Measurements from ENCODE around the gene INSC. TPM values are rescaled to one million over a fixed set of nuclear protein-coding genes. Genes with fewer than 3 reads are reported as not detected.
A peak's percentile ranks its signal among the peaks of the same experiment; 100 is the strongest.

INSC gene
- polyA plus RNA-seq, 3 donors = not detected

GRCh38 chr11:15124528-15124927, 9.8 kb downstream of the INSC start:
- WGBS (ENCODE audit: insufficient coverage) = no CpG with 5 or more reads among the region's 2 CpGs
- no peak overlapping the region for H3K9ac ChIP-seq (ENCODE audit: insufficient read depth, low read length, poor library complexity, severe bottlenecking)
- H3K27me3 ChIP-seq (ENCODE audit: control insufficient read depth in 2 of 2, insufficient read depth in 2 of 2, low read length in 2 of 2) = no peaks in the 10 kb centered on the region
- no peaks in the 10 kb centered on the region for H3K9me3 ChIP-seq (replicated peaks in 1 of 2; ENCODE audit: control insufficient read depth in 1 of 2, insufficient read depth in 1 of 2, low read length in 2 of 2)
- H3K27ac ChIP-seq (ENCODE audit: low read depth in 1 of 2, low read length in 2 of 2) = no peak overlapping the region
- no peaks in the 10 kb centered on the region for H3K36me3 ChIP-seq (replicated peaks in 1 of 2; ENCODE audit: control insufficient read depth in 1 of 2, insufficient read depth in 2 of 2, low read length in 2 of 2)
- Mint-ChIP-seq H3K4me3 (no peak overlapping the region), H3K27me3 (ENCODE audit: low read depth in 3 of 3) (peaks cover 4 to 9% (median 7%) of the 10 kb centered on the region in 3 donors), H3K27ac (peak overlapping the region in 1 of 7 donors; percentile 11), H3K36me3 (no peaks in the 10 kb centered on the region), H3K4me1 (peaks cover 2% of the 10 kb centered on the region), H3K9me3 (peaks cover 0 to 1% (median 0%) of the 10 kb centered on the region in 7 donors)
- no peaks in the 10 kb centered on the region for H3K4me1 ChIP-seq (ENCODE audit: control insufficient read depth in 1 of 2, insufficient read depth in 2 of 2, low read length in 2 of 2)
- no peak overlapping the region for H3K4me3 ChIP-seq (replicated peaks in 1 of 3; ENCODE audit: low read depth in 2 of 3, low read length in 3 of 3)
- H2AFZ ChIP-seq (ENCODE audit: insufficient read depth, low read depth, low read length, poor library complexity, severe bottlenecking) = no peak overlapping the region
- no peak overlapping the region for H3K4me2 ChIP-seq (replicated peaks; ENCODE audit: extremely low read depth, low read length, poor library complexity, severe bottlenecking)
- DNase-seq = no peak
- TF ChIP-seq CTCF (IDR thresholded peaks at IDR 0.05) = no peak
- intact Hi-C loops (cut with micrococcal nuclease) = no loop called here
- H4K20me1 ChIP-seq (ENCODE audit: insufficient read depth, low read length) = no peaks in the 10 kb centered on the region
- no peaks in the 10 kb centered on the region for H3K79me2 ChIP-seq (ENCODE audit: insufficient read depth, low read length)

- Mint-ChIP-seq H3K27me3 (ENCODE audit: low read depth in 3 of 3) (peaks cover 4 to 7% (median 7%) of the 10 kb centered on the region in 3 donors), H3K27ac (no peak overlapping the region), H3K9me3 (peaks cover 0 to 1% (median 0%) of the 10 kb centered on the region in 7 donors), H3K4me3 (no peak overlapping the region), H3K4me1 (no peaks in the 10 kb centered on the region), H3K36me3 (no peaks in the 10 kb centered on the region)
- Histone ChIP-seq H3K27me3 (ENCODE audit: control insufficient read depth in 2 of 2, insufficient read depth in 2 of 2, low read length in 2 of 2) (no peaks in the 10 kb centered on the region), H3K4me3 (replicated peaks in 1 of 3; ENCODE audit: low read depth in 2 of 3, low read length in 3 of 3) (no peak overlapping the region), H3K36me3 (replicated peaks in 1 of 2; ENCODE audit: control insufficient read depth in 1 of 2, insufficient read depth in 2 of 2, low read length in 2 of 2) (no peaks in the 10 kb centered on the region), H4K20me1 (ENCODE audit: insufficient read depth, low read length) (no peaks in the 10 kb centered on the region), H3K79me2 (ENCODE audit: insufficient read depth, low read length) (no peaks in the 10 kb centered on the region), H3K4me1 (ENCODE audit: control insufficient read depth in 1 of 2, insufficient read depth in 2 of 2, low read length in 2 of 2) (no peaks in the 10 kb centered on the region), H3K27ac (ENCODE audit: low read depth in 1 of 2, low read length in 2 of 2) (no peak overlapping the region), H3K9me3 (replicated peaks in 1 of 2; ENCODE audit: control insufficient read depth in 1 of 2, insufficient read depth in 1 of 2, low read length in 2 of 2) (no peaks in the 10 kb centered on the region), H3K9ac (ENCODE audit: insufficient read depth, low read length, poor library complexity, severe bottlenecking) (no peak overlapping the region), H2AFZ (ENCODE audit: insufficient read depth, low read depth, low read length, poor library complexity, severe bottlenecking) (no peak overlapping the region), H3K4me2 (replicated peaks; ENCODE audit: extremely low read depth, low read length, poor library complexity, severe bottlenecking) (no peak overlapping the region)
- intact Hi-C loops (cut with micrococcal nuclease) = no loop called here
- TF ChIP-seq CTCF (IDR thresholded peaks at IDR 0.05) = no peak
- 96% methylated on average over 4 of the region's 6 CpGs for WGBS (ENCODE audit: insufficient coverage)
- no peak for DNase-seq
These were observed 12.6 kb downstream of the INSC start for GRCh38 chr11:15127341-15127740.

Measured in CD14-positive monocyte (primary cell).